T-helper 17 cell (primary cell): ENCODE measurements around the gene GJA1. TPM values are rescaled to one million over a fixed set of nuclear protein-coding genes. Genes with fewer than 3 reads are reported as not detected.

Experiments used
- ATAC-seq: fragments of 150-1000 bp; cut with Tn5 transposase; 2 replicates; pipeline ENCODE4 v1.10.0; 2021; ENCODE audit warnings: mild to moderate bottlenecking, moderate library complexity
- DNase-seq, 3 donors: peaks; one replicate each; pipeline versions ENCODE4 v3.0.0 to v3.0.0-alpha.2; 2020 to 2021
- H3K9me3 ChIP-seq: one replicate; pipeline ENCODE4 v1.7.0; 2013; ENCODE audit warnings: low read length, mild to moderate bottlenecking; ENCODE audit not compliant: control insufficient read depth, poor library complexity, severe bottlenecking
- H3K27ac Mint-ChIP-seq: one replicate; pipeline ENCODE4 v1.8.0; 2022; ENCODE audit warnings: mild to moderate bottlenecking, moderate library complexity, mixed read lengths
- H3K27me3 Mint-ChIP-seq: one replicate; pipeline ENCODE4 v1.8.0; 2022; ENCODE audit warnings: mixed read lengths
- H3K36me3 Mint-ChIP-seq: one replicate; pipeline ENCODE4 v1.8.0; 2022; ENCODE audit warnings: low read depth, mixed read lengths
- H3K4me1 Mint-ChIP-seq: one replicate; pipeline ENCODE4 v1.8.0; 2022; ENCODE audit warnings: mild to moderate bottlenecking, mixed read lengths
- H3K4me3 Mint-ChIP-seq: one replicate; pipeline ENCODE4 v1.8.0; 2022; ENCODE audit warnings: mild to moderate bottlenecking, moderate library complexity, mixed read lengths
- total RNA-seq, 4 donors: library from RNA in 2 of 4; stranded (reverse) in 2 of 4; gene quantifications; one replicate each; pipeline ENCODE4 v1.2.3 and lab custom pipeline; 2022 to 2026

Gene GJA1
- total RNA-seq, 2 donors from 2014 or later: 0.12 TPM; not detected in 1

DNA sequence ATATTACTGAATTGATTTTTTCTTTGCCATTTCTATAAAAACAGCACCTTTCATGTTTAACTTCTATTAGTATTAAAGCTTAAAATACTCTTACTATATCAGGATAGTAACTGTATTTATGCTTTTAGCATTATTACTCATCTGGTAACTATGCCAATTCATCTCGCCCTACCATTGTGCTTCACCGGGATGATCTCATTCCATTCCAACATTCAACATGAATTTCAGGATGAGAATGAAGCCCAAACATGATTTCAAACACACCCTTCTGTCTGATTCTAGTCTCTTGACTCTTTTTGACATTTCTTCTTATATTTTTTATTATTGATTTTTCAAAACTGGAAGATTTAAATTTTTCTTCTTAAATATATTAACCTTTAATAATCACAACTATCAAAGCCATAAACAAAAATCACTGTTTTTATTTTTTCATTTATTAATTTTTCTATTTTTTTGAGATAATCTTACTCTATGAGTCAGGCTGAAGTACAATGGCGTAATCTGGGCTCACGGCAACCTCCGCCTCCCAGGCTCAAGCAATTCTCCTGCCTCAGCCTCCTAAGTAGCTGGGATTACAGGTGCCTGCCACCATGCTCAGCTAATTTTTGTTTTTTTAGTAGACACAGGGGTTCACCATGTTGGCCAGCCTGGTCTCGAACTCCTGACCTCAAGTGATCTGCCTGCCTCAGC, 46.7 kb downstream of the GJA1 start:
- no peaks in the 10 kb centered on the region for H3K36me3 Mint-ChIP-seq
- H3K4me3 Mint-ChIP-seq: no peak overlapping the region
- no peaks in the 10 kb centered on the region for H3K27me3 Mint-ChIP-seq
- DNase-seq (no peak), ATAC-seq (no peak)
- no peaks in the 10 kb centered on the region for H3K9me3 ChIP-seq
- no peaks in the 10 kb centered on the region for H3K4me1 Mint-ChIP-seq
- H3K27ac Mint-ChIP-seq: no peak overlapping the region

DNA sequence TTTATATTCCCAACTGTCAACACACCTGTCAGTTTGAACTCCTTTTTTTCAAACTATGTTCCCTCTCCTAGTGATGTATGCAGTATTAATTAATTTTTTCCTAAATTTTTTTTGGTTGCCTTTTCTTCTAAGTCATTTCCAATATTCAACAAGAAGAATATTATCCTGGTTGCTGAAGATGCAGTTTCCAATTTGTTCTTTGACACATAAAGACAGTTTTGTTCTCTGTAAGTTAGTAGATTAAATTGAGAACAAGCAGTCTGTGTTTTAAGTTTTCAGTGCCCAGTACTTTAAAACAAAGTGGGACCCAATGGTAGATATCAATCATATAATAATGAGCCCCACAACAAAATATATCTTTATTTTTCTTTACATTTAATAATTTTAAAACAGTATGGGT, 47.3 kb downstream of the GJA1 start:
- ATAC-seq (no peak), DNase-seq (no peak)
- no peak overlapping the region for H3K4me3 Mint-ChIP-seq
- no peak overlapping the region for H3K27ac Mint-ChIP-seq
- H3K27me3 Mint-ChIP-seq: no peaks in the 10 kb centered on the region
- no peaks in the 10 kb centered on the region for H3K9me3 ChIP-seq
- H3K4me1 Mint-ChIP-seq: no peaks in the 10 kb centered on the region
- H3K36me3 Mint-ChIP-seq: no peaks in the 10 kb centered on the region

DNA sequence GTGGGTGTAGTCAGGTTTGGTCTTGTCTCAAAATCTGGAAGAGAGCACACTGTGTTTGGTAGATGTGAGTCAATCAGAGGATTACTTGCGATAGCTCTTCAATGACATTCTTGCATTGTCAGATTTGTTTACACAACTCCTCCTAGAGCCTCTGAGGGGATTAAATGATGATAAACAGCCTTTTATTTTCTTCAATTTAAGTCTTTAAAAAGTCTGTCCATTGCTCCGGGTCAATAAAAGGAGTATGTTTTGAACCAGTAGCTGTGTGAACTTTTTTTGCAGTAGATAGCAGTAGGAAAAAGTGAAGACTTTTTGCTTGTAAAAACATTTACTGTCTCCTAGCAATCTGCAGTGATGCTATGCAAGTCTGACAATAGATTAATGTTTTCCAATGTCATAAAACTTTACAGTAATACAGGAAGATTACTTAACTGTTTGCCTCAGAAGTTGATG, 49.9 kb downstream of the GJA1 start:
- DNase-seq: no peak
- Mint-ChIP-seq H3K27ac (no peak overlapping the region), H3K4me3 (no peak overlapping the region), H3K36me3 (no peaks in the 10 kb centered on the region), H3K4me1 (no peaks in the 10 kb centered on the region), H3K27me3 (no peaks in the 10 kb centered on the region)
- ATAC-seq: no peak
- no peaks in the 10 kb centered on the region for H3K9me3 ChIP-seq

DNA sequence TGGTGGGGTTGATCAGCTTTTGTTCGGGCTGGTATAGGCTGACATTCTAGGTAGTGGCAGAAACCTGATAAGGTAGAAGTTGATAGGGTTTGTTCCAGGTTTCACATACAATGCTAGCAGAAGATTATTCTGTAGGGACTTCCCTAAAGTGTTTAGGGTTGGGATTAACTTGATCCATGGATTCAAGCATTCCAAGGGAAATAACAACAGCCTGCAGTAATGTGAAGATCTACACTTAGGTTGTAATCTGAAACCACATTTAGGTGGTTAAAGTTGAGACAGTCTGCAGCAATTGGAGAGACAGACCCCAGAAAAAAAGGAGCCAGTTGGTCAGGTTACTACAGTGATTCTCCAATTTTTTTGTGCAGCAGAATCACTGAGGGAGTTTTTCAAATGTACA, 56.1 kb downstream of the GJA1 start:
- Mint-ChIP-seq H3K4me3 (no peak overlapping the region), H3K36me3 (no peaks in the 10 kb centered on the region), H3K27ac (no peak overlapping the region), H3K4me1 (no peaks in the 10 kb centered on the region), H3K27me3 (no peaks in the 10 kb centered on the region)
- no peaks in the 10 kb centered on the region for H3K9me3 ChIP-seq
- ATAC-seq (no peak), DNase-seq (no peak)

DNA sequence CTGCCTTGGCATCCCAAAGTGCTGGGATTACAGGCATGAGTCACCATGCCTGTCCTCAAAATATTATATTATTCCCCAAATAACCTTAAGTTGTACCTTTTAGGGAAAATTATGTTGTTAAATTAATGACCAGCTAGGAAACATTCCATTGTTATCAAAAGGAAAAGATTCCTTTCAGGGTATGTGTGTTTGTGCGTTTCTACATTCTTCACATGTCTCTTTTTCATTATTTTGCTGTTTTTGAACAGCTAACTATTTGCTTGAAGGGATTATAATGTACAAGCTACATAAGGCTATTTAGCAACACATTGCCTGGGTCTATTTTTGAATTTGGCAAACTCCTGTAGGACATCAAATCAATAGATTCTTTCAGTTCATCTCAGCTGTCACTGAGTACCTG, 57.1 kb downstream of the GJA1 start:
- Mint-ChIP-seq H3K27ac (no peak overlapping the region), H3K27me3 (no peaks in the 10 kb centered on the region), H3K4me1 (no peaks in the 10 kb centered on the region), H3K36me3 (no peaks in the 10 kb centered on the region), H3K4me3 (no peak overlapping the region)
- DNase-seq (no peak), ATAC-seq (no peak)
- H3K9me3 ChIP-seq: no peaks in the 10 kb centered on the region

DNA sequence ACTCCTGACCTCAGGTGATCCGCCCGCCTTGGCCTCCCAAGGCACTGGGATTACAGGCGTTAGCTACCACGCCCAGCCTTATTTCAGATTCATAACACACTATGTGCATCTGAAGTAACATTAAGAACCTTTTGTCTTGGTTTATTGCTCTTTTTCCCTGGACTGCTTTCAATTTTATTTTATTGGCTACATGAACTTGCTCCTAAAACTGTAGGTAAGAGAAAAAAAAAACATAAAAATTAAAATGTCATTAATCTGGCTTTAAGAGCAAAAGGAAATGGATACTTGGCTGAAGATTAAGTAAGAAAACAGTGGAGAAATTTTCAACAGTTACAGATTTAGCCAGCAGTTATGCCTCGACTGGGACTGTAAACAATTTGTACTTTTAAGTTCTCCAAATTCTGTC, 62.5 kb downstream of the GJA1 start:
- Mint-ChIP-seq H3K36me3 (no peaks in the 10 kb centered on the region), H3K4me1 (no peaks in the 10 kb centered on the region), H3K27ac (no peak overlapping the region), H3K4me3 (no peak overlapping the region), H3K27me3 (no peaks in the 10 kb centered on the region)
- no peaks in the 10 kb centered on the region for H3K9me3 ChIP-seq
- no peak for ATAC-seq
- DNase-seq: no peak

DNA sequence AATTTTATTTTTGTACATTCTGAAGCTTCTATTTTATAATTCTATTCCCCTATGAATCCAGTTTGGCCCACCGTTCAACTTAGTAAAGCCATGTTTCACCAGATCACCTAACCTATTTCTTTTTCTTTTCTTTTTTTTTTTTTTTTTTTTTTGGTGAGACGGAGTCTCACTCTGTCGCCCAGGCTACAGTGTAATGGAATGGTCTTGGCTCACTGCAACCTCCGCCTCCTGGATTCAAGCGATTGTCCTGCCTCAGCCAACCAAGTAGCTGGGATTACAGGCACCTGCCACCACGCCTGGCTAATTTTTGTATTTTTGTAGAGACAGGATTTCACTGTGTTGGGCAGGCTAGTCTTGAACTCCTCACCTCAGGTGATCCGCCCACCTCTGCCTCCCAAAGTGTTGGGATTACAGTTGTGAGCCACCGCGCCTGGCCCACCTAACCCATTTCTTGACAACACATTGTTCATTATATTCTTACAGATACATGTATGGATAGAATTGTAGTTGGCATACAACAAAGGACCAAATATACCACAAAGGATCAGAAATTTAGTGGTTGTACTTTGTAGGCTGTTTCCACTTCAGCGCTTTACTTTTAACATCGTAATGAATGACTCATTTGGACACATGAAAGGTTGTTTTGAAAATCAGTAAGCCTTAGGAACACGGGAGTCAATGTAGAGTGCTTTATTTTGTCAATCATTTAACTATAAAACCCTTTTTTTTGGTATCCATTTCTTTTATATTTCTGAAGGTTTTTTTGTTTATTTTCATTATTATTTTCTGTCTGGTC, 63.2 kb downstream of the GJA1 start:
- H3K9me3 ChIP-seq: no peaks in the 10 kb centered on the region
- DNase-seq (no peak), ATAC-seq (no peak)
- H3K36me3 Mint-ChIP-seq: no peaks in the 10 kb centered on the region
- H3K27ac Mint-ChIP-seq: no peak overlapping the region
- no peaks in the 10 kb centered on the region for H3K4me1 Mint-ChIP-seq
- H3K4me3 Mint-ChIP-seq: no peak overlapping the region
- no peaks in the 10 kb centered on the region for H3K27me3 Mint-ChIP-seq

Other genes starting within 250 kb of the GJA1 start
- 1 to 10 TPM; 8.6 to 9.4 TPM for gene TBC1D32, start 101.2 kb upstream of the GJA1 start, total RNA-seq